ENCODE results near the gene DAAM1. TPM values are rescaled to one million over a fixed set of nuclear protein-coding genes. Genes with fewer than 3 reads are reported as not detected.

The DAAM1 gene
- polyA plus RNA-seq, 3 donors = 3.2 to 6.3 (median 4.4) TPM

GRCh38 chr14:59313144-59313651 lies 124.7 kb downstream of the DAAM1 start:
- Mint-ChIP-seq H3K36me3 (no peaks in the 10 kb centered on the region), H3K27me3 (ENCODE audit: low read depth in 3 of 3) (no peaks in the 10 kb centered on the region), H3K4me1 (peaks cover 13% of the 10 kb centered on the region), H3K4me3 (no peak overlapping the region), H3K9me3 (no peaks in the 10 kb centered on the region), H3K27ac (peak overlapping the region in 1 of 7 donors; percentile 34)
- DNase-seq = no peak
- peaks cover 9 to 13% of the 10 kb centered on the region in 2 donors for H3K4me1 ChIP-seq (ENCODE audit: control insufficient read depth in 1 of 2, insufficient read depth in 2 of 2, low read length in 2 of 2)
- TF ChIP-seq CTCF (IDR thresholded peaks at IDR 0.05) = no peak
- H3K9ac ChIP-seq (ENCODE audit: insufficient read depth, low read length, poor library complexity, severe bottlenecking) = no peak overlapping the region
- intact Hi-C loops (cut with micrococcal nuclease) = no loop called here
- H3K27ac ChIP-seq (ENCODE audit: low read depth in 1 of 2, low read length in 2 of 2) = no peak overlapping the region
- H3K79me2 ChIP-seq (ENCODE audit: insufficient read depth, low read length) = no peaks in the 10 kb centered on the region
- no peak overlapping the region for H2AFZ ChIP-seq (ENCODE audit: insufficient read depth, low read depth, low read length, poor library complexity, severe bottlenecking)
- H3K9me3 ChIP-seq (replicated peaks in 1 of 2; ENCODE audit: control insufficient read depth in 1 of 2, insufficient read depth in 1 of 2, low read length in 2 of 2) = no peaks in the 10 kb centered on the region
- no peaks in the 10 kb centered on the region for H3K36me3 ChIP-seq (replicated peaks in 1 of 2; ENCODE audit: control insufficient read depth in 1 of 2, insufficient read depth in 2 of 2, low read length in 2 of 2)
- no peak overlapping the region for H3K4me3 ChIP-seq (replicated peaks in 1 of 3; ENCODE audit: low read depth in 2 of 3, low read length in 3 of 3)
- no CpG with 5 or more reads among the region's 3 CpGs for WGBS (ENCODE audit: insufficient coverage)
- H3K4me2 ChIP-seq (replicated peaks; ENCODE audit: extremely low read depth, low read length, poor library complexity, severe bottlenecking) = no peak overlapping the region
- no peaks in the 10 kb centered on the region for H3K27me3 ChIP-seq (ENCODE audit: control insufficient read depth in 2 of 2, insufficient read depth in 2 of 2, low read length in 2 of 2)
- no peaks in the 10 kb centered on the region for H4K20me1 ChIP-seq (ENCODE audit: insufficient read depth, low read length)

- Histone ChIP-seq H3K4me2 (replicated peaks; ENCODE audit: extremely low read depth, low read length, poor library complexity, severe bottlenecking) (no peak overlapping the region), H4K20me1 (ENCODE audit: insufficient read depth, low read length) (no peaks in the 10 kb centered on the region), H3K4me3 (replicated peaks in 1 of 3; ENCODE audit: low read depth in 2 of 3, low read length in 3 of 3) (no peak overlapping the region), H3K36me3 (replicated peaks in 1 of 2; ENCODE audit: control insufficient read depth in 1 of 2, insufficient read depth in 2 of 2, low read length in 2 of 2) (no peaks in the 10 kb centered on the region), H3K4me1 (ENCODE audit: control insufficient read depth in 1 of 2, insufficient read depth in 2 of 2, low read length in 2 of 2) (peaks cover 9 to 13% of the 10 kb centered on the region in 2 donors), H3K9me3 (replicated peaks in 1 of 2; ENCODE audit: control insufficient read depth in 1 of 2, insufficient read depth in 1 of 2, low read length in 2 of 2) (no peaks in the 10 kb centered on the region), H3K27ac (ENCODE audit: low read depth in 1 of 2, low read length in 2 of 2) (no peak overlapping the region), H3K27me3 (ENCODE audit: control insufficient read depth in 2 of 2, insufficient read depth in 2 of 2, low read length in 2 of 2) (no peaks in the 10 kb centered on the region), H2AFZ (ENCODE audit: insufficient read depth, low read depth, low read length, poor library complexity, severe bottlenecking) (no peak overlapping the region), H3K9ac (ENCODE audit: insufficient read depth, low read length, poor library complexity, severe bottlenecking) (no peak overlapping the region), H3K79me2 (ENCODE audit: insufficient read depth, low read length) (no peaks in the 10 kb centered on the region)
- DNase-seq = no peak
- TF ChIP-seq CTCF (IDR thresholded peaks at IDR 0.05) = no peak
- WGBS (ENCODE audit: insufficient coverage) = 100% methylated on average over 1 of the region's 3 CpGs
- Mint-ChIP-seq H3K9me3 (no peaks in the 10 kb centered on the region), H3K4me3 (no peak overlapping the region), H3K27me3 (ENCODE audit: low read depth in 3 of 3) (no peaks in the 10 kb centered on the region), H3K4me1 (peaks cover 15% of the 10 kb centered on the region), H3K36me3 (no peaks in the 10 kb centered on the region), H3K27ac (peak overlapping the region in 1 of 7 donors; percentile 34)
- intact Hi-C loops (cut with micrococcal nuclease) = no loop called here
These were observed 125.5 kb downstream of the DAAM1 start for GRCh38 chr14:59313658-59314608.
